IMR-90 (cell line): ENCODE measurements around the gene COL17A1. TPM values are rescaled to one million over a fixed set of nuclear protein-coding genes. Genes with fewer than 3 reads are reported as not detected.

Experiments
- ATAC-seq: fragments of 200-7000 bp; cut with Tn5 transposase; 2 replicates; pipeline ENCODE4 v1.9.1; 2020; ENCODE audit warnings: low read depth, mild to moderate bottlenecking, moderate library complexity
- BruUV-seq: library from RNA; stranded (reverse); fragments of 400-500 nt; replicated peaks from 2 replicates; lab custom pipeline; 2021; lab: Mats Ljungman, UMichigan
- CTCF ChIA-PET: fragments of 300-600 bp; formaldehyde crosslinking; extraction: SDS; loops from one replicate; lab custom pipeline; 2021; ENCODE audit warnings: antibody characterized with exemption; lab: Yijun Ruan, JAX
- POLR2A ChIA-PET: fragments of 300-600 bp; sonication (Branson Sonifier 250); formaldehyde crosslinking; loops from one replicate; lab custom pipeline; 2022; ENCODE audit warnings: antibody characterized with exemption; ENCODE audit not compliant: unreplicated experiment; lab: Charles Lee
- DNase-seq: peaks from one replicate; pipeline ENCODE4 v3.0.0; 2013
- H2AFZ ChIP-seq: replicated peaks from 2 replicates; pipeline ENCODE3; 2013; ENCODE audit warnings: low read length, mild to moderate bottlenecking; ENCODE audit not compliant: poor library complexity
- H2AK5ac ChIP-seq: 2 replicates; pipeline ENCODE4 v1.6.1; 2013; ENCODE audit warnings: low read depth, low read length, inconsistent platforms
- H2AK9ac ChIP-seq: replicated peaks from 2 replicates; pipeline ENCODE3; 2013; ENCODE audit warnings: mild to moderate bottlenecking, low read depth, low read length, moderate library complexity; ENCODE audit not compliant: poor library complexity
- H2BK120ac ChIP-seq: 2 replicates; pipeline ENCODE4 v1.6.1; 2013; ENCODE audit warnings: low read depth, low read length, inconsistent platforms
- H2BK15ac ChIP-seq: 3 replicates; pipeline ENCODE4 v1.6.1; 2013; ENCODE audit warnings: low read depth, low read length, inconsistent platforms
- H2BK20ac ChIP-seq: 2 replicates; pipeline ENCODE4 v1.6.1; 2013; ENCODE audit warnings: low read depth, mild to moderate bottlenecking, inconsistent platforms, low read length, moderate library complexity
- H2BK5ac ChIP-seq: 2 replicates; pipeline ENCODE4 v1.6.1; 2013; ENCODE audit warnings: mild to moderate bottlenecking, low read depth, low read length, inconsistent platforms; ENCODE audit not compliant: poor library complexity, severe bottlenecking
- H3K14ac ChIP-seq: replicated peaks from 2 replicates; pipeline ENCODE4 v1.6.1; 2013; ENCODE audit warnings: low read depth, low read length, inconsistent platforms
- H3K18ac ChIP-seq: 2 replicates; pipeline ENCODE4 v1.6.1; 2013; ENCODE audit warnings: low read depth, low read length, control low read depth
- H3K23ac ChIP-seq: 2 replicates; pipeline ENCODE4 v1.6.1; 2013; ENCODE audit warnings: low read depth, low read length, inconsistent platforms
- H3K27ac ChIP-seq: 2 replicates; pipeline ENCODE4 v1.5.1; 2013; ENCODE audit warnings: mild to moderate bottlenecking, control low read depth, low read length; ENCODE audit not compliant: insufficient read depth
- H3K27me3 ChIP-seq: 2 replicates; pipeline ENCODE4 v1.6.1; 2013; ENCODE audit warnings: low read length; ENCODE audit not compliant: control insufficient read depth, insufficient read depth
- H3K36me3 ChIP-seq: 2 replicates; pipeline ENCODE4 v1.6.1; 2013; ENCODE audit warnings: low read length, mixed read lengths; ENCODE audit not compliant: control insufficient read depth, insufficient read depth
- H3K4ac ChIP-seq: 2 replicates; pipeline ENCODE4 v1.6.1; 2013; ENCODE audit warnings: low read depth, low read length, inconsistent platforms
- H3K4me1 ChIP-seq: 2 replicates; pipeline ENCODE4 v1.6.1; 2013; ENCODE audit warnings: low read length, mixed read lengths; ENCODE audit not compliant: control insufficient read depth, insufficient read depth
- H3K4me2 ChIP-seq: 2 replicates; pipeline ENCODE4 v1.6.1; 2013; ENCODE audit warnings: low read depth, mild to moderate bottlenecking, control low read depth, low read length, moderate library complexity
- H3K4me3 ChIP-seq: 2 replicates; pipeline ENCODE4 v1.5.1; 2013; ENCODE audit warnings: low read depth, mild to moderate bottlenecking, control low read depth, low read length, moderate library complexity; ENCODE audit not compliant: insufficient read depth
- H3K56ac ChIP-seq: 2 replicates; pipeline ENCODE4 v1.6.1; 2013; ENCODE audit warnings: low read length, inconsistent platforms; ENCODE audit not compliant: insufficient read depth; ENCODE audit errors: extremely low read depth
- H3K79me1 ChIP-seq, 2 experiments: 2 replicates each; pipeline ENCODE4 v1.6.1; 2013; ENCODE audit warnings: low read length in 2 of 2, inconsistent platforms in 1 of 2, low read depth in 1 of 2
- H3K9ac ChIP-seq: 2 replicates; pipeline ENCODE4 v1.6.1; 2013; ENCODE audit warnings: low read depth, low read length, control low read depth
- H3K9me1 ChIP-seq: 2 replicates; pipeline ENCODE4 v1.6.1; 2013; ENCODE audit warnings: low read length, inconsistent platforms; ENCODE audit not compliant: insufficient read depth
- H3K9me3 ChIP-seq: 2 replicates; pipeline ENCODE4 v1.6.1; 2013; ENCODE audit warnings: low read length; ENCODE audit not compliant: control insufficient read depth, insufficient read depth
- H4K20me1 ChIP-seq: 2 replicates; pipeline ENCODE4 v1.6.1; 2013; ENCODE audit warnings: low read length, inconsistent platforms; ENCODE audit not compliant: insufficient read depth
- H4K5ac ChIP-seq: 2 replicates; pipeline ENCODE4 v1.6.1; 2013; ENCODE audit warnings: mild to moderate bottlenecking, low read depth, low read length, control low read depth
- H4K8ac ChIP-seq, 2 experiments: 2 replicates each; pipeline ENCODE4 v1.6.1; 2013; ENCODE audit warnings: low read depth in 2 of 2, low read length in 2 of 2, control low read depth in 1 of 2, inconsistent platforms in 1 of 2
- H4K91ac ChIP-seq: 2 replicates; pipeline ENCODE4 v1.6.1; 2013; ENCODE audit warnings: low read depth, low read length, inconsistent platforms; ENCODE audit not compliant: insufficient read depth
- CTCF ChIP-seq: conservative IDR thresholded peaks from 2 replicates; pipeline ENCODE4 v1.5.1; 2012; ENCODE audit warnings: mild to moderate bottlenecking, low read depth, low read length, improper control_type of control experiment
- POLR2A ChIP-seq: IDR thresholded peaks from 2 replicates; pipeline ENCODE4 v1.6.1; 2012; ENCODE audit warnings: mild to moderate bottlenecking, low read depth, low read length
- RFX5 ChIP-seq: IDR thresholded peaks from 2 replicates; pipeline ENCODE4 v1.8.0; 2012; ENCODE audit warnings: low read depth, mild to moderate bottlenecking, low read length, moderate library complexity
- WGBS, 2 experiments: methylation state at CpG; one replicate each; pipeline versions ENCODE4 v1.1.5 to v1.1.7; 2013; ENCODE audit warnings: missing lambda C conversion rate in 2 of 2; ENCODE audit not compliant: insufficient read length in 1 of 2; ENCODE audit errors: extremely low coverage in 2 of 2; 5-methylcytosine and 5-hydroxymethylcytosine counted together
- dilution Hi-C: fragments of 300-500 bp; cut with HindIII; formaldehyde crosslinking; loops from one replicate; pipeline ENCODE4 v1.14.3; 2018; ENCODE audit warnings: low sequenced_read_pairs; ENCODE audit not compliant: unreplicated experiment
- in situ Hi-C: fragments of 300-500 bp; cut with MboI; formaldehyde crosslinking; loops from 3 replicates; pipeline ENCODE4 v1.14.3; 2019; ENCODE audit warnings: low sequenced_read_pairs, inconsistent platforms, mixed read lengths
- intact Hi-C: fragments of 100-400 bp; cut with micrococcal nuclease; formaldehyde crosslinking; loops from 2 replicates; pipeline ENCODE4 v1.10.0; 2022
- polyA plus RNA-seq, 3 experiments: library from polyadenylated mRNA; depleted of rRNA; stranded (reverse); fragments of >200 nt; gene quantifications; 2 replicates each; pipeline ENCODE4 v1.2.3, GENCODE V29; 2012; ENCODE audit warnings: low replicate concordance in 1 of 3
- total RNA-seq: library from RNA; depleted of rRNA; stranded (reverse); fragments of >200 nt; gene quantifications from 2 replicates; pipeline ENCODE4 v1.2.3, GENCODE V29; 2012

Gene COL17A1
- total and polyA plus RNA-seq, 2 of the 4 experiments (the other 2 are of a cell fraction) = 0.14 to 0.18 TPM

- TF ChIP-seq RFX5 (no peak), CTCF (peak; percentile 23; the same call in 1 of the 2 replicates), POLR2A (no peak)
- Histone ChIP-seq H3K9me1 (peaks cover 5% of the 10 kb centered on the region; the same call in 1 of the 2 replicates), H3K4ac (no peak overlapping the region), H3K4me2 (no peak overlapping the region), H2AK9ac (no peak overlapping the region), H3K4me1 (no peaks in the 10 kb centered on the region), H3K36me3 (peaks cover 24% of the 10 kb centered on the region), H4K20me1 (no peaks in the 10 kb centered on the region), H2AFZ (no peak overlapping the region), H3K9me3 (no peaks in the 10 kb centered on the region), H4K91ac (no peak overlapping the region), H3K9ac (no peak overlapping the region), H3K4me3 (no peak overlapping the region), H3K14ac (no peak overlapping the region), H2BK15ac (no peak overlapping the region), H3K27me3 (no peaks in the 10 kb centered on the region), H3K79me1 (peaks cover 0 to 3% of the 10 kb centered on the region in 2 experiments; a peak in 1 of 4 replicates), H4K8ac (no peak overlapping the region), H3K27ac (no peak overlapping the region), H3K23ac (no peak overlapping the region), H4K5ac (no peak overlapping the region), H3K18ac (no peak overlapping the region), H3K56ac (no peak overlapping the region), H2BK120ac (no peak overlapping the region), H2AK5ac (no peak overlapping the region), H2BK20ac (no peak overlapping the region), H2BK5ac (no peak overlapping the region)
- no TSS peak for BruUV-seq
- no CpG with 5 or more reads among the region's 6 CpGs for WGBS, 2 experiments
- dilution Hi-C loops (no loop called here), in situ Hi-C loops (no loop called here), intact Hi-C loops (loop anchor here (5.0 kb wide), 1 partner anchor 141 kb away; no protein-coding TSS in a partner anchor)
- POLR2A ChIA-PET = no interaction called here
- DNase-seq = peak; percentile 23
- ATAC-seq = peak; percentile 85
- CTCF ChIA-PET = interaction anchor here (0.9 to 1.8 kb wide), 2 partner anchors 14 to 17 kb away, joined by 3 to 5 read pairs; no protein-coding TSS in a partner anchor
These were observed 57.5 kb downstream of the COL17A1 start for GRCh38 chr10:104028146-104028545.
